ENCODE measurements around the gene MACROD2.

MACROD2 gene

GRCh38 chr20:15252304-15252703 is 1257.0 kb downstream of the MACROD2 start:
- DNase-seq (ENCODE audit: low read depth) = no peak
- TF ChIP-seq, protein P1, sequence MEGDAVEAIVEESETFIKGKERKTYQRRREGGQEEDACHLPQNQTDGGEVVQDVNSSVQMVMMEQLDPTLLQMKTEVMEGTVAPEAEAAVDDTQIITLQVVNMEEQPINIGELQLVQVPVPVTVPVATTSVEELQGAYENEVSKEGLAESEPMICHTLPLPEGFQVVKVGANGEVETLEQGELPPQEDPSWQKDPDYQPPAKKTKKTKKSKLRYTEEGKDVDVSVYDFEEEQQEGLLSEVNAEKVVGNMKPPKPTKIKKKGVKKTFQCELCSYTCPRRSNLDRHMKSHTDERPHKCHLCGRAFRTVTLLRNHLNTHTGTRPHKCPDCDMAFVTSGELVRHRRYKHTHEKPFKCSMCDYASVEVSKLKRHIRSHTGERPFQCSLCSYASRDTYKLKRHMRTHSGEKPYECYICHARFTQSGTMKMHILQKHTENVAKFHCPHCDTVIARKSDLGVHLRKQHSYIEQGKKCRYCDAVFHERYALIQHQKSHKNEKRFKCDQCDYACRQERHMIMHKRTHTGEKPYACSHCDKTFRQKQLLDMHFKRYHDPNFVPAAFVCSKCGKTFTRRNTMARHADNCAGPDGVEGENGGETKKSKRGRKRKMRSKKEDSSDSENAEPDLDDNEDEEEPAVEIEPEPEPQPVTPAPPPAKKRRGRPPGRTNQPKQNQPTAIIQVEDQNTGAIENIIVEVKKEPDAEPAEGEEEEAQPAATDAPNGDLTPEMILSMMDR (conservative IDR thresholded peaks at IDR 0.05; ENCODE audit: control insufficient read depth, insufficient read depth, low read depth, low read length) = no peak
- H3K4me3 ChIP-seq (ENCODE audit: control insufficient read depth, low read depth, low read length) = no peak overlapping the region

- DNase-seq (ENCODE audit: low read depth) = no peak
- TF ChIP-seq, protein P1 (conservative IDR thresholded peaks at IDR 0.05; ENCODE audit: control insufficient read depth, insufficient read depth, low read depth, low read length) = no peak
- H3K4me3 ChIP-seq (ENCODE audit: control insufficient read depth, low read depth, low read length) = no peak overlapping the region
These were observed 1258.1 kb downstream of the MACROD2 start for GRCh38 chr20:15253431-15253830.

DNA sequence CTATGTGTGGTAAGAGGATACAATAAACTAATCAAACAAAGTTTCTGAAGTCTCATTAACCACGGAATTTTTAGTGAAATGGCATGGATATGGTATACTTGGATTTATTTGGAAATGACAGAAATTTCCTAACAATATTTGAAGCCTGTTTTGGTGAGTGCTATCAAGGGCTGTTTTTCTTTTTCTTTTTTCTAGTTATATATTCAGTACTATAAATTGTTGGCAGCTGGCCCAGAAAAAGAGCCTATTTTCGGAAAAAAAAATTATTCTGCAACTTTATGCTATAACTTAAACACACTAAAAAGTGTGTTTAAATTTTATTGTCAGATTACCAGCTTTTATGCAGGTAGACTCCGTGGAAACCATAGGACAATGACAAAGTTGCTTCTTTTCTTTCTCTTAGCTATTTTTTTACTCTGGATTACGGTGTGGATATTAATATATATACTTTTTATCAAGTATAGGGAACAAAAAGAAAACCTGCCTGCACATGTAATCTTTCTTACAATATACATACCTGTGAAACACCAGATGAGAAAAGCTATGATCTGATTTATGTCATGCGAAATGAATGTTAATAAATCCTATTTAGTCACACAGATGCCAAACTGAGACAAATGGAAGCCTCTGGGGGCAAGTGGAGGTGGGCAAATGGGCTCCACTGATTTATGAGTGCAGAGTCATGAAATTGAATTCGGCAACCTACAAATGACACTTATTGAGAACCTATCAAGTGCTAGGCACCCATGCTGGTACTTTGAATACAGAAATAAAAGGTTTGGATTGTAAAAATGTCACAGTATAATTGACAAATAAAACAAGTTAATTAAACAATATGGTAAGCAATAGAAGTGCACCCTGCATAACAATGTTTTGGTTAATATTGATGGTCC is 1261.6 kb downstream of the MACROD2 start:
- TF ChIP-seq, protein P1 (conservative IDR thresholded peaks at IDR 0.05; ENCODE audit: control insufficient read depth, insufficient read depth, low read depth, low read length) = no peak
- no peak for DNase-seq (ENCODE audit: low read depth)
- no peak overlapping the region for H3K4me3 ChIP-seq (ENCODE audit: control insufficient read depth, low read depth, low read length)

GRCh38 chr20:15257569-15257870 is 1262.2 kb downstream of the MACROD2 start:
- H3K4me3 ChIP-seq (ENCODE audit: control insufficient read depth, low read depth, low read length) = no peak overlapping the region
- TF ChIP-seq, protein P1 (conservative IDR thresholded peaks at IDR 0.05; ENCODE audit: control insufficient read depth, insufficient read depth, low read depth, low read length) = no peak
- DNase-seq (ENCODE audit: low read depth) = no peak

- TF ChIP-seq, protein P1 (conservative IDR thresholded peaks at IDR 0.05; ENCODE audit: control insufficient read depth, insufficient read depth, low read depth, low read length) = no peak
- H3K4me3 ChIP-seq (ENCODE audit: control insufficient read depth, low read depth, low read length) = no peak overlapping the region
- no peak for DNase-seq (ENCODE audit: low read depth)
These were observed 1270.4 kb downstream of the MACROD2 start for GRCh38 chr20:15265581-15266309.

DNA sequence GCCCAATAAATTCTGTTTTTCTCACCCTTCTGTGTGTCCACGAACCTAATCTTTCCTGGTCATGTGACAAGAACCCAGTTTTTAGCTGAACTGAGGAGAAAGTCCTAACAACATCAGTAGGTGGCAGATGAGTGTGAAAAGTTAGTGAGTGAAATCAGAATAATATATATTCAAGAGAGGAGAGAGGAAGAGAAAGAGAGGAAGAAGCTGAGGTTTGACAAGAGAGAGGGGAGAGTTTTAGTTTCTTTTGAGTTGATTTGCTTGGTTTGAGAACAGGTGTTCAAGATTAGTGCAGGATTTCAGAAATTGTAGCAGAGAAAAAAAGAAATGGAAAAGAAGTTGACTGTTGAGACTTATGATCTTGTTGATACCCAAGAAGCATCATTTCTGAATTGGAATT is 1272.6 kb downstream of the MACROD2 start:
- no peak for DNase-seq (ENCODE audit: low read depth)
- TF ChIP-seq, protein P1 (conservative IDR thresholded peaks at IDR 0.05; ENCODE audit: control insufficient read depth, insufficient read depth, low read depth, low read length) = no peak
- no peak overlapping the region for H3K4me3 ChIP-seq (ENCODE audit: control insufficient read depth, low read depth, low read length)
